HG03103 (cell line): Measurements from ENCODE around the gene SLC12A7.
"Not testable (repeated sequence)": the region's sequence is repeated elsewhere in the genome, so short reads cannot be mapped to it uniquely, and the experiment has no call there.

Experiments used
- ATAC-seq: cut with Tn5 transposase; IDR thresholded peaks from one replicate; pipeline ENCODE4 v1.9.1; 2021; ENCODE audit warnings: low read depth; ENCODE audit not compliant: unreplicated experiment

The SLC12A7 gene

GRCh38 chr5:1083026-1083425 lies 28.8 kb downstream of the SLC12A7 start:
- ATAC-seq: not testable (repeated sequence)

GRCh38 chr5:1081519-1081918 lies 30.3 kb downstream of the SLC12A7 start:
- ATAC-seq: no peak

GRCh38 chr5:1080432-1080831 lies 31.4 kb downstream of the SLC12A7 start:
- no peak for ATAC-seq

GRCh38 chr5:1079961-1080360 lies 31.9 kb downstream of the SLC12A7 start:
- no peak for ATAC-seq

GRCh38 chr5:1079486-1079885 lies 32.4 kb downstream of the SLC12A7 start:
- ATAC-seq: no peak

GRCh38 chr5:1078851-1079250 lies 33.0 kb downstream of the SLC12A7 start:
- ATAC-seq: no peak

- ATAC-seq: no peak
Measured at GRCh38 chr5:1078206-1078605, 33.7 kb downstream of the SLC12A7 start.

GRCh38 chr5:1077491-1078020 lies 34.3 kb downstream of the SLC12A7 start:
- no peak for ATAC-seq

- no peak for ATAC-seq
Measured at GRCh38 chr5:1077026-1077425, 34.8 kb downstream of the SLC12A7 start.

- ATAC-seq: no peak
Measured at GRCh38 chr5:1076406-1076805, 35.5 kb downstream of the SLC12A7 start.

GRCh38 chr5:1075931-1076330 lies 35.9 kb downstream of the SLC12A7 start:
- ATAC-seq: no peak

- ATAC-seq: no peak
Measured at GRCh38 chr5:1075555-1075881, 36.3 kb downstream of the SLC12A7 start.

- ATAC-seq: no peak
Measured at GRCh38 chr5:1074816-1075554, 36.9 kb downstream of the SLC12A7 start.

GRCh38 chr5:1074226-1074625 lies 37.6 kb downstream of the SLC12A7 start:
- ATAC-seq: no peak

GRCh38 chr5:1073239-1074102 lies 38.4 kb downstream of the SLC12A7 start:
- no peak for ATAC-seq

GRCh38 chr5:1069720-1070088 lies 42.2 kb downstream of the SLC12A7 start:
- ATAC-seq: no peak

GRCh38 chr5:1068895-1069719 lies 42.8 kb downstream of the SLC12A7 start:
- ATAC-seq: no peak

- ATAC-seq: no peak
Measured at GRCh38 chr5:1068204-1068894, 43.5 kb downstream of the SLC12A7 start.

GRCh38 chr5:1067141-1068121 lies 44.4 kb downstream of the SLC12A7 start:
- no peak for ATAC-seq
